Hematopoietic multipotent progenitor cell treated with erythropoietin and hydrocortisone succinate and interleukin-3 and kit ligand, for 6 days (in vitro differentiated cells): ENCODE data around the gene TMEM183A.

Experiments used
- DNase-seq: peaks from one replicate; pipeline ENCODE4 v3.0.0-alpha.2; 2015

TMEM183A gene

GRCh38 chr1:203073469-203073868, 66.3 kb downstream of the TMEM183A start:
- DNase-seq = no peak
